Measurements from ENCODE around the gene ARHGAP26.

Gene ARHGAP26

DNA sequence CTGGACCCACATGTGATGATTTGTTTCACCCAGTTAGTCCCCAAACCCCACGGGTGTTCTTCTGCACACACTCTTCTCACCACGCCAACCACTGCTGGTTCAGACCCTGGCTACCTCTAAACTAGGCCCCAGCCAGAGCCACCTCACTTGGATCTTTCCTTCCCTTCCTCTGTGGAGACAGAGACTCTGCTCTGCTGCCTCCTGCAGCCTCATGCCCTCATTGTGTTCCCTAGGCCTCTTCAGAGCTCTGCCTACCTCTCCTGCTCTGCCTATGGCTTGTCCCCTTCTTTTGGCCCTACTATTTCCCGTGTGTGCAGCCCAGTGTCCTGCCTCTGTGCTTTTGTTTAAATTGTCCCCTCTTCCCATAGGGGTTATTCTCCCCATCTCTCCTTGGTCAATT lies 79.7 kb downstream of the ARHGAP26 start:
- DNase-seq = no peak

DNA sequence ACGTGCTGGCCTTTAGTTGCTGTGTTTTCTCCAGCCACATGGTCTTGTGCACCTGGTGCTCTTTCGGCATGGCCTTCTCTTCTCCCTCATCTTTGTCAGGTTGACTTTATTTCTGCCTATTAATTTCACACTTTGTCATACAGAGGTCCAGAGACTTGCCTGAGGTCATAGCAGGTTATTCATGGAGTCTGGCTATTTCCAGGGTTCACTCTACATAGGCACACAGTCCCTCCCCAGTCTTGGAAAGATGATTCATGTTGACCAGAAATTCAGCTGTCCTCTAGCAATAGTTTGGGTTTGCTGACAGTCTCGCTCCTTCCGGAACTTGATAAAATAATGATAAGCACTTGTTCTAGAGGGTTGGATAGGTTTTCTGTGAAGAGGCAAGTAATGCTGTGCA lies 81.6 kb downstream of the ARHGAP26 start:
- no peak for DNase-seq

DNA sequence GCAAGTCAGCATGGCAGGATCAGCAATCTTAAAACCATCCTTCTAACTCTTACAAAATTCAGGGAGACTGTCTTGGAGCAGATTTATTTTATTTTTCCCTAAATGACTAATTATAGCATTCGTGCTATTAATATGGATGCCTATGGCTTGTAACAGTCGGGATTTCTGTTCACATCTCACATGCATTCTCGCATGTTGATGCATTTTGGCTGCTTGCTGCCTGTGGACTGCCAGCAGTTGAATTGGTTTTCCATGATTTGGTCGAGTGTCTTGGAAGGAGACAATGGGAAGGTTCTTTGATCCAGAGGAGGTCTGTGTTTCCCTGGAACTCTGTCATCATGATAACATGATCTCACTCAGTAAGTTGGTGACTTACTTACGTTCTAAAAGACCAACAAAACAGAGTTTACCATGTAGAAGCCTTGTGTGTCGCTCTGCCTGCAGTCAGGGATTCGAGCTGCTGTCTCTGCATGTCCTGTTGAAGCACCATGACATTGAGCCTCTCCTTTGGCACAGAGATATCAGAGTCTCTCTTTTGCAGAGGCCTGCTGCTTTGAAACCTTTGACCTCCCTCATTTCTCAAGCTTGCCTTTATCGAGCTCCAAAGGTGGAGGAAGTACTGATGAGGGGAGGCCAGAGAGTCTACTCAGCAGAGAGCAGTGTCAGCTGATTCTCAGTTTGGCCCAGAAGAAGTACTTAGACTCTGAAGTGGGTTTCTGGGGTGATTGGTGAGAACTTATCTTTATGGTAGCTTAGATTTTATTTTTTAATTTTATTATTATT lies 82.4 kb downstream of the ARHGAP26 start:
- peak; percentile 12 to 15 for DNase-seq

GRCh38 chr5:142853682-142854081 lies 83.5 kb downstream of the ARHGAP26 start:
- no peak for DNase-seq

- no peak for DNase-seq
Measured at GRCh38 chr5:142856269-142856782, 86.1 kb downstream of the ARHGAP26 start.

DNA sequence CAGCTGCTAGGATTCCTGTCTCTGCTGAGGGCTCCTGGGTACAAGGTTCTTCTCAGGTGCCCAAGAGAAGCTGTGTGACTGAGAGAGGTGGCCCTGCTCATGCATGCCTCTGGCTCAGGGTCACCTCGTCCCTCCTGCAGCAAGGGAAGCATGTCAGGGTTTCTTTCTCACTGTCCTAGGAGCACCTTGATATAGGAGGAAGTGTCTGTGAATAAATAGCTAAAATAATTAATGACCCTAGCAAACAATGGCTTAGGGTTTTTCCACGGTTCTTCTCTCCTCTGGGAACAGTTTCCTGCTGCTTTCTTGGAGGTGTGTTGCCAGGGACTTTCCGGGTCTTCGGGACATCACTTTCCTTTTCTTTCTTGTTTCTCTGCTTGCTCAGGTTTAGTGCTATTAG lies 87.2 kb downstream of the ARHGAP26 start:
- DNase-seq = no peak

- DNase-seq = no peak
Measured at GRCh38 chr5:142859037-142859436, 88.9 kb downstream of the ARHGAP26 start.

GRCh38 chr5:142860270-142860669 lies 90.1 kb downstream of the ARHGAP26 start:
- no peak for DNase-seq

- DNase-seq = no peak
Measured at GRCh38 chr5:142861011-142861410, 90.8 kb downstream of the ARHGAP26 start.

- DNase-seq = no peak
Measured at GRCh38 chr5:142862594-142862993, 92.4 kb downstream of the ARHGAP26 start.

GRCh38 chr5:142863856-142864255 lies 93.7 kb downstream of the ARHGAP26 start:
- no peak for DNase-seq

DNA sequence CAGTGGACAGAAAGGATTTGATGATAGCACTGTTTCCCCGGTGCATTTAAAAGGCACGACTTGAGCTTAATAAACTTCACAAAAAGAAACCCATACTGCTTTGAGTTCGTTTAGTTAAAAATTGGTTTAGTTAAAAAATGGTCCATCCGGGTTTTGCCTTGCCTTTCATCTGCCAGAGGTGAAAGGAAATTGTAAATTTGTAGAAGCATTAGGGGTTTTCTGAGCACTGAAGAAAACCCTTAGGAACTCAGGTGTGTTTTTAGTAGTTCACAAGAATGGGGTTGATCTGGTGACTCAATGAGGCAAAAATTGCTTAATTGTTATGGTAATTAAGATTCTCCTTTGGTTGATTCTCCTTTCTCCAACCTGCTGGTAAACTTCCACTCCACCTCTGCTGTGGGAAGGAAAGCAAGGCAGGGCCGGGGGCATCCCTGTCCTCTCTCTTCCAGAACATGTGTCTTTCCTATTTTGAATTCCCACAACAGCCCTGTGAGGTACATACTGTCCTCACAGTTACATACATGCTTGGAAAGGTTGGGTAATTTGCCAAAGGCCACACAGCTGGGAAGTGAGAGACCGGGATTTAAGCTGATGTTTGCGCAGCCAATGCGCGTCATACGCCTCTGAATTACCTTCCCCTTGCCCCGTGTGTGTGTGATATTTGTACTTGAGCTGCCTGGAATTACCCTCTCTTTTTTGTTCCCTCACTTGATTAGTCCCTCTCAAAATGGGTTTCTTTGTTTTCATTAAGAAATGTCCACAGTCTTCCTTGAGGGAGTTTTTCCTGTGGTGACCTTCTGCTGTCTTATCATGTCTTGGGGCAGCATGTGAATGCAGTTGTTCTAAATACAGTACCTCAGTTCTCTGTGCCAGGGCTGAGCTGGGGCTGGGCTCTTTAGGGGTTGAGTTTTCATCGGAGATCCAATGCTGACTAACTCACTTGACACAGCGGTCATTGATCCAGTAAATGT lies 94.4 kb downstream of the ARHGAP26 start:
- DNase-seq = no peak

DNA sequence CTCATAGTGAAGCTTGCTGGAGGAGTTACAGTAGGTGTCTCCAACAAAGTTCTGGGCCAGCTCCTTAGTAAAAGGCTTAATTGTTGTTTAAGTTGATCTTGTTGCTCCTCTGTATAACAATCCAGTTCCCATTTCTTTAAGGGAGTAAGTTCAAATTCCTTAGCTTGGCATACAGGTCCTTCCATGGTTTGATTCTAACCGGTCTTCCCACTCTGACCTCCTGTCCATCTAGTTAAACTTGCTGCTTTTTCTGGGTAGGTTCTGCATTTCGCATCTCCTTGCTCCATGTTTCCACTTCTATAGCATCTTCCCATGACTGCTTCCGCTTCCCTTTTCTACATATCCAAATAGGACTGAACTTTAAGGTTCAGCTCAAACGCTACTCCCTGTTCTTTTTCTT lies 95.5 kb downstream of the ARHGAP26 start:
- DNase-seq = no peak

- DNase-seq = peak; percentile 44 to 50
Measured at GRCh38 chr5:142866563-142867275, 96.5 kb downstream of the ARHGAP26 start.

DNA sequence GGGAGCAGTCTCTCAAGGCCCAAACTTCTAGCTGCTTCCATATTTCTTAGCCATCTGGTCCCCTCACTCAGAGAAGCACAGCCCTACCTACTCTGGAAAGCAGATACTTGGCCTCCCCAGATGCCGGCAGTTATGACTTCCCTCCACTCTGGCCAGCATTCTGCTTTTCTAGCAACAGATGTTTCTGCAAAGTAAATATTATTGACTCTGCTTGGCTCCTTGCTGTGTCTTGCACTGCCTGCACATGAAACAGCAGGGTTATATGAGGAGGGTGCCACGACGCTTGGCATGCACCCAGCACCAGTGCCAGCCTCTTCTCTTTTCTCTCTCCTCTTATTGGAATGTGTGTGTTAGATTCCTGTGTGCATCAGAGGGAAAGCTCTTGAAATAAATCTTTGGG lies 99.7 kb downstream of the ARHGAP26 start:
- no peak for DNase-seq

- peak in 1 of 2 donors; percentile 26 for DNase-seq
Measured at GRCh38 chr5:142870532-142871362, 100.6 kb downstream of the ARHGAP26 start.

- peak; percentile 42 to 82 for DNase-seq
Measured at GRCh38 chr5:142871363-142872193, 101.4 kb downstream of the ARHGAP26 start.

DNA sequence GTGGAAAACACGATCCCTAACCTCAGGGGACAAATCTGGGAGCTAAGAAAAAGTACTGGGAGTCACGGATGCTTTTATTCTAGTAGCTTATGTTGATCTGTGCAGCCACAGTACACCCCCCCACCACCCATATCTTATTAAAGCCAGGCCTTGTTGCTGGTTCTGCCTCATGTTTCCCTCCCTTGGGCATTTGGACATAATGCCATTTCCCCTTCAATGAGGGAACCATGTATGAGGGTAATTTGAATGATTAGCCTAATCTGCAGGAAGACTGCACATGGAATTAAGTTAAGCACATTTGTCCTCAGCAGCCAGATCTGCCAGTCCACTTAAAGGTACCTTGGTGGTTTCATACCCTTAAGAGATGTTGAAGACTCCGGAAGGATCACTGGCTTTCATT lies 102.0 kb downstream of the ARHGAP26 start:
- no peak for DNase-seq

DNA sequence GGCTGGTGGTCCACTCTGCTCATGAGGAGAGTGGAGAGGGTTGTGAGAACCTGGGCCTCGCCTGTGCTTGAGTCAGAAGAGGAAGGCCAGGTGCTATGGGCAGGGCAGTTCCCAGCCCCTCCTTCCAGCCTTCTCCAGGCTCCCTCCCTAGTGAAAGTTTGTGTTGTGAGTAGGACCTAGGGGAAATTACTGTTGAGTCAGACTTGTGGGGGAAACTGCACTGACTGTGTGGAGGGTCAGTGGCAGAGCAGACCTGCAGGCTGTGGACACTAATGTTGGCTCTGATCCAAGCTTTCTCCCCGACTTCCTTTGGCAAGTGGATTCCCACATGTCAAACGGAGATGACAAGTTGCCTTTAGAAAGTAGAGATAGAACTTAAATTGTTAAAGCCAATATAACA lies 102.6 kb downstream of the ARHGAP26 start:
- peak in 1 of 2 donors; percentile 27 for DNase-seq

GRCh38 chr5:142873831-142874230 lies 103.7 kb downstream of the ARHGAP26 start:
- no peak for DNase-seq

DNA sequence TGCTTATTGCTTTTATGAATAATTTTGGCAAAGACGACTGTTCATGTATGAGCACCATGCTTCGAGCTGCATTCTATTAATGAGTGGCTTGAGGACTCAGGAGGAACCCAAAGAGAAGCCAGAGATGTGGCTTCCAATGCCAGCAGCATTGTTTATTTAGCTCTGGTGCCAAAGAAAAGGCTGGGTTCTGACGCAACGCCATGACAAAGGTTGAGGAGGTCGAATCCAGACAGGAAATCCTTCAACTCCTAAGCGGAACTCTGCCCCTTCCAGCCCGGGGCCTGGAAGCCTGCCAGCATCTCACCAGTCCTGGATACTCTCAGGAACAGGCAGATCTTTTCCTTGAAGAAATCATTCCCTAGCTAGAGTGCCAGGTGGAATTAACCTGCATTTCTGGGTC lies 104.4 kb downstream of the ARHGAP26 start:
- no peak for DNase-seq
